Measurements from ENCODE around the gene COL16A1. TPM values are rescaled to one million over a fixed set of nuclear protein-coding genes. Genes with fewer than 3 reads are reported as not detected.

Gene COL16A1
- total RNA-seq, 4 donors from 2014 or later, result 79.7 to 128 (median 94.7) TPM

DNA sequence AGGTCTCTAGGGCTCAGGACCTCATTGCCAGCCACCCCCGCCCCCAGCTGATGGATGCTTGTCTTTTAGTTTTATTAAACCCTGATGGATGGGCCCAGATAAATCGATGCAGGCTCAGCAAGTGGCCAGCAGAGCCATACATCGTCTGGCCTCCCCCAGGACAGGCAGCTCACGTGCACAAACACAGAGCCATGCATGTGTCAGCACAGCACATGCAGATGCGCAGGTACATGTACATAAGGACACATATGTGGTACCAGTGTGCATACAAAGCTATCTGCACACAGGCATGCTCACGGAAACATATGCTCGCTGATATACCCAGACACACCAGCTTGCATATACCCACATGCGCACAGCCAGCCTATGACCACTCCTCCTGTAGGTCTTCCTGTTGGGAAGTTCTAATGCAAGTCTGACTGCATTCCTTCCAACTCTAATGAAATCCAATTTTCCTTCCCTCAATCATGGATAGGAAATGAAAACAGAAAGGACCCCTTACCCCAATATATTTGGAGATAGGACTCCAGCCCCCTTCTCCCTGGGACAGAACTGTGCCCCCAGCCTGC lies 897 bp downstream of the COL16A1 start:
- TF ChIP-seq, protein P1, sequence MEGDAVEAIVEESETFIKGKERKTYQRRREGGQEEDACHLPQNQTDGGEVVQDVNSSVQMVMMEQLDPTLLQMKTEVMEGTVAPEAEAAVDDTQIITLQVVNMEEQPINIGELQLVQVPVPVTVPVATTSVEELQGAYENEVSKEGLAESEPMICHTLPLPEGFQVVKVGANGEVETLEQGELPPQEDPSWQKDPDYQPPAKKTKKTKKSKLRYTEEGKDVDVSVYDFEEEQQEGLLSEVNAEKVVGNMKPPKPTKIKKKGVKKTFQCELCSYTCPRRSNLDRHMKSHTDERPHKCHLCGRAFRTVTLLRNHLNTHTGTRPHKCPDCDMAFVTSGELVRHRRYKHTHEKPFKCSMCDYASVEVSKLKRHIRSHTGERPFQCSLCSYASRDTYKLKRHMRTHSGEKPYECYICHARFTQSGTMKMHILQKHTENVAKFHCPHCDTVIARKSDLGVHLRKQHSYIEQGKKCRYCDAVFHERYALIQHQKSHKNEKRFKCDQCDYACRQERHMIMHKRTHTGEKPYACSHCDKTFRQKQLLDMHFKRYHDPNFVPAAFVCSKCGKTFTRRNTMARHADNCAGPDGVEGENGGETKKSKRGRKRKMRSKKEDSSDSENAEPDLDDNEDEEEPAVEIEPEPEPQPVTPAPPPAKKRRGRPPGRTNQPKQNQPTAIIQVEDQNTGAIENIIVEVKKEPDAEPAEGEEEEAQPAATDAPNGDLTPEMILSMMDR (IDR thresholded peaks at IDR 0.05), result no peak
- no peak for TF ChIP-seq POLR2A (IDR thresholded peaks at IDR 0.05)
- no peak for DNase-seq (ENCODE audit: low spot score in 2 of 2)
- 25 to 43% methylated on average over 8 of the region's 8 CpGs for WGBS, 2 donors
- no peak overlapping the region for H3K4me3 ChIP-seq (ENCODE audit: low read depth, poor library complexity, severe bottlenecking)
- intact Hi-C loops (cut with DNase I; ENCODE audit: low total_unique reads), result no loop called here

DNA sequence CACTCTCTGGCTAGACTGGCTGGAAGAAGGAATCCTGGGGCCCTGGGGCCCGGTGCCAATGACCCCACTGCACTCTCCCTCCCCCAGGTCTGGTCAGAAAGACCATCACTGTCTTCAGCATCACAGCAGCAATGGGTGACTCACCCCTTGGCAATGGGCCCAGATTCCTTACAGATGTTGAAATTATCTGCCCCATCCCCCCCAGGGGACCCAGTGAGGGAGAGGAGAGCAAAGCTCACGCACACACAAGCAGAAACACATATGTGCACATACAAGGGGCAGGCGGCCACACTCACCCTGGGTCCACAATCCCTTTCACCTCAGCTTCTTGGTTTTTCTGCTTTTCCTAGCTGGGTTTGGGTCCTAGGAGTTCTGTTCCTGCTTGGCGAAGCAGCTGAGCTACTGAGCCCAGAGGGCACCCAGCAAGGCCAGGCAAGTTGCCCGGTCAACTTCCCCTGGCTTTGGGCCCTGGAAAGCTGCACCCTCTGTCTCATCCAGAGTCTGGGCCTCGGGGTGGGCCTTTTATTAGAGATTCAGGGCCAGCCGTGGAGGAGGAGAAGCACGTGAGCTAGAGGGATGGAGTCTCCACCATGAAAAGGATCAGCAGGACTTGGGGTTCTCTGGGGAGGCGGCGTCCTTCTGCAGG lies 2.6 kb downstream of the COL16A1 start:
- intact Hi-C loops (cut with DNase I; ENCODE audit: low total_unique reads), result no loop called here
- WGBS, 2 donors, result 13 to 26% methylated on average over 10 of the region's 10 CpGs
- no peak for TF ChIP-seq POLR2A (IDR thresholded peaks at IDR 0.05)
- TF ChIP-seq, protein P1 (IDR thresholded peaks at IDR 0.05), result no peak
- peak; percentile 97 to 99 for DNase-seq (ENCODE audit: low spot score in 2 of 2)
- no peak overlapping the region for H3K4me3 ChIP-seq (ENCODE audit: low read depth, poor library complexity, severe bottlenecking)

DNA sequence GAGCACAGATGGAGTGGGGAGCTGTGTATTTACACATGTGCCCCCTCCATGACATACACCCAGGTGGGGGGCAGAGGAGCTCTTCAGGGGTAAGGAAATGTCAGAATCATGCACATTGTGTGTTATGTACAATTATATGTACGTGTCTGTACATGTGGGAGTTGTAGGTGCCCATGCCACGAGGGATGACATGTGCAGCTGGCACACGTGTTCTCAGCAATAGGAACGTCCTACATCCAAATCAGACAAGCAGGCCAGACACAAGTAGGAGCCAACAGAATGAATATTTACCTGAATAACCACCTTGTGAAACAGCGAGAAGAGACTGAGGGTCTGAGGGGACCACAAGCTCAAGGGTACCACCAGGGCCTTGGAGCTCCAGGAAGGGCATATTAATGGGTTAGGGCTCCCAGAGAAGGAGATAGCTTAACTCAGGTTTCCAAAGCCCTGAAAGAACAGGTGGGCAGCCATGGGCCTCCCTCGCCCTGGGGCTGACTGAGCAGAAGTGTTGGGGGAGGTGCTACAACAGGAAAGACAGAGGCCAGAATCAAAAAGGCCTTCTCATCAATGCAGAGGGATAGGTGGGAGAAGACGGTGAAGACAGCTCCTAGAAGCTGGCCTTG lies 3.2 kb downstream of the COL16A1 start:
- no peak for TF ChIP-seq POLR2A (IDR thresholded peaks at IDR 0.05)
- TF ChIP-seq, protein P1 (IDR thresholded peaks at IDR 0.05), result no peak
- no peak for DNase-seq (ENCODE audit: low spot score in 2 of 2)
- H3K4me3 ChIP-seq (ENCODE audit: low read depth, poor library complexity, severe bottlenecking), result no peak overlapping the region
- intact Hi-C loops (cut with DNase I; ENCODE audit: low total_unique reads), result no loop called here
- WGBS, 2 donors, result 33 to 34% methylated on average over 7 of the region's 7 CpGs

DNA sequence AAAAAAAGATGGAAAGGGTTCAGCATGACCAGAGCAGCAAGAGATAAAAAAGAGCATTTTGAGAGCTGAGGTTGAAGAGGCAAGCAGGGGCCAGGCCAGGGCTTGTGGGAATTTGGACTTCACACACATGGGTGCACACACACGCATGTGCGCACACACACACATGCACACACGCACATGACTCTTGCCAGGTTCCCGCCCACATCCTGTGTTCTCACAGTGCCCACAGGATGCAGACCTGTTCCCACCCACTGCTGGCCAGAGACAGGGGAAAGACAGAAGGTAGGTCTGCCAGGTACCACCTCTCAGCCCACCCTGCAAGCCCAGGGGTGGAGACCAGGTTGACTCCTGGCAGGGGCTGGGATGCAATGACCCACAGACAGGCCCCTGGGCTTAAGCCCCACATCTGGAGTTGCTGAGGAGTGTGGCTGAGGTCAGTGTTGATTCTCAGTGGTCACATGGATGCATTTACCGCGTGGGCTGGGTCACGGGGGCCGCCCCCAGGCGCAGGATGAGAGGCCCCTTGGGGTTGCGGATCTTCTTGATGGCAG lies 4.4 kb downstream of the COL16A1 start:
- DNase-seq (ENCODE audit: low spot score in 2 of 2), result no peak
- WGBS, 2 donors, result 68 to 72% methylated on average over 10 of the region's 10 CpGs
- no peak for TF ChIP-seq POLR2A (IDR thresholded peaks at IDR 0.05)
- TF ChIP-seq, protein P1 (IDR thresholded peaks at IDR 0.05), result no peak
- intact Hi-C loops (cut with DNase I; ENCODE audit: low total_unique reads), result no loop called here
- H3K4me3 ChIP-seq (ENCODE audit: low read depth, poor library complexity, severe bottlenecking), result no peak overlapping the region

DNA sequence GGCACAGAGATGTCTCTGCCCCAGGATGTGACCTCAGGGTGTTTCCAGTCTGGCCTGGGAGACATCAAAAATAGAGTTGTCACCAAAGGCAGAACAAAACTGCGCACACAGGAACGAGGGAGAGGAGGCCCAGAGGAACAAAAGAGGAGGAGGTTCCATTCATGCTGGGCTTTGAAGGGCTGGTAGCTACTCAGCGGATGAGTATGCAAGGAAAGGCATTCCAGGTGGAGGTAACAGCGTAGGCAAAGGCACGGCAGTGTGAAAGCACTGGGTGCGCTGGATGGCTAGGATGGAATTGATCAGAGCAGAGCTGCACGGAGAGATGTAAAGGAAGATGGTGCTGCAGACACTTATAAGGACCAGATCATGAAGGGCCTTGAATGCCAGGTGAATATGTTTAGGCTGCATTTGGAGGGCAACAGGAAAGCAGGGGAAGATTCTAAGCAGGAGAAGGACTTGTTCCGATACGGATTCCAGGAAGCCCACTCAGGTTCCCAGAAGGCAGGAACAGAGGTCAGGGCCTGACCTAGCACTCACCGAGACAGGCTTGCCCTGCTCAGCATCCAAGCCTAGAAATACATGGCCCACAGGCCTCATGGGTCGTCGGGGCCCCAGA lies 6.3 kb downstream of the COL16A1 start:
- DNase-seq (ENCODE audit: low spot score in 2 of 2), result no peak
- WGBS, 2 donors, result 87% methylated on average over 12 of the region's 12 CpGs
- intact Hi-C loops (cut with DNase I; ENCODE audit: low total_unique reads), result no loop called here
- TF ChIP-seq, protein P1 (IDR thresholded peaks at IDR 0.05), result no peak
- no peak for TF ChIP-seq POLR2A (IDR thresholded peaks at IDR 0.05)
- H3K4me3 ChIP-seq (ENCODE audit: low read depth, poor library complexity, severe bottlenecking), result no peak overlapping the region

Measured in lower leg skin (tissue), 4 donors.